ENCODE measurements around the gene PHACTR1.
"Not testable (repeated sequence)": the region's sequence is repeated elsewhere in the genome, so short reads cannot be mapped to it uniquely, and the experiment has no call there.

Gene PHACTR1

DNA sequence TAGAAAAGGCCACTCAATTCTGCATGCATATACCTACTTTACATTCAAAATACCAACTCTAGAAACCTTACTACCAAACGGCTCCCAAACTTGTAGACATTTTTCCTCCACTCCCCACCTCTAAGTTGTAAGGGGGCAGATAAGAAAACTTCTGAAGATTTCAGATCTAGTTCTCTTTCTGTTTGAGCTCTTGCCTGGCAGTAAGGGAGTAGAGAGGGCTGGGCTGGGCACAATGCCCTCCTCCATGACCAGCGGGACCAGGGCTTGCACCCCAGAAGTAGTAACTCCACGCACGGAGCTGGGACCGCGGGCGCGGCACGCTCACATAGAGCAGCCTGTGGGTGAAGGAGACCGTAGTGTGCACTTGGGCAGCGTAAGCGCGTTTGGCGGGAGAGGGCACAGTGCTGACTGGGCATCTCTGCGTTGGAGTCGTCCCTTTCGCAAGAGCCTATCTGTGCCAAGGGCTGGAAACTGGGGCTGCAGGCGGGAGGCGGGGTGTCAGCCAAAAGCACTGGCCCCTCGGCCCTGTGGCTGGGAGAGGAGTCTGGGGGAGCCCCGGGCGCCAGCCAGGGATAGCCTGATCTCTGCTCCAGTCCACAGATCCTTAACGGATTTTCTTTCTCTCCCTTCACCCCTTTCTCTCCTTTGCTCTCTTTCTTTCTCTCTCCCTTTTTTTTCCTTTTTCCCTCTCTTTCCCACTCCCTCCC lies 32.4 kb downstream of the PHACTR1 start:
- no peak for DNase-seq (ENCODE audit: insufficient read length, low spot score)
- no peak for FAIRE-seq

DNA sequence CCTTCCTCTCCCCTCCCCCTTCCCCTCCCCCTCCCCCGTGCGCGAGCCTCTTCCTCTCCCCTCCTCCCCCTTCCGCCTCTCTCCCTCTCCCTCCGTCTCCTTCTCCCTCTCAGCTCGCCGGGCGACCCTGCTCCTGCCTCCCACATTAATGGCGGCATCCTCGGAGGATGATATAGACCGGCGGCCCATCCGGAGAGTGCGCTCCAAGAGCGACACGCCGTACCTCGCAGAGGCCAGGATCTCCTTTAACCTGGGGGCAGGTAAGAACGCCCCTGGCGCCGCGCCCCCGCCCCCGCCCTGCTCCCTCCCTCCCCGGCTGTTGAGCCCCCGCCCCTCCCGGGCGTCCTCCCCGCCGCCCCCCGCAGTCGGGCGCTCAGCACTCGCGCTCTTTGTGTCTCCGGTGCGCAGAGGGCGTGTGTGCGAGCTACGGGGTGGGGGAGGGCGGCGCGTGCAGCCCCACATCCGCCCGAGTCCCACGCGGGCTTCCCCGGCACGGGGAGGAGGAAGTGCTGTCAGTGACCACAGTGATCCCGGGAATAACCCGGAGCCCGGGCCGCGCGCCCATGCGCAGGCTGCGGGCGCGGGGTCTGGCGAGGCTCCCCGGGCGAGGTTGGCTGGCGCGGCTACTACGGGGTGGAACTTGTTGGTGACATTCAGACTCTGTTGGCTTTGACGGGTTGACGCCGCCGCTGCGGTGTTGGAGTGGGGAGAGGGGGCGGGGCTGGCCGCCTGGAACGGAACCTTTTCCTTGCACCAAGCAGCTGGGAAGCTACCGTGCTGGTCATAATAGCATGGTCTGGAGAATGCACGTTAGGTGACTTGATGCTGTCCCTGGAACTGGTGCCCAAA lies 33.2 kb downstream of the PHACTR1 start:
- FAIRE-seq (no peak), DNase-seq (ENCODE audit: insufficient read length, low spot score) (no peak)

DNA sequence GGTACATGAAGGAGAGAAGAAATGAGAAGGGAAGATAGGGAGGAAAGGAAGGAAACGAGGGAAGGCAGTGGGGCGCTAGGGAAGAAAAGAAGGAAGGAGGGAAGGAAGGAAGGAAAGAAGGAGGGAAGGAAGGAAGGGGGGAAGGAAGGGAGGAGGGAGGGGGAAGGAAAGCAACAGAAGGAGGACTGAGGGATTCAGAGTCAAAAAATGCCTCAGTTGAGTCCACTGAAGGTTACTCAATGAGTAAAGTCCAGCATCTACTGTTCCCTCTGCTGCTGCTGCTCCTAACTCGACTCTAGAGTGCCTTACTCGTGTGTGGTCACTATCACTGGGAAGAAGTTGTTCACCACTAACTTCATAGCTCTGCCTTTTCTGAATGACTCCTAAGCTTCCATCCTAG lies 33.8 kb downstream of the PHACTR1 start:
- FAIRE-seq (no peak), DNase-seq (ENCODE audit: insufficient read length, low spot score) (no peak)

GRCh38 chr6:12751694-12752325 lies 35.2 kb downstream of the PHACTR1 start:
- peak; percentile 51 for DNase-seq (ENCODE audit: insufficient read length, low spot score)
- FAIRE-seq, result no peak

DNA sequence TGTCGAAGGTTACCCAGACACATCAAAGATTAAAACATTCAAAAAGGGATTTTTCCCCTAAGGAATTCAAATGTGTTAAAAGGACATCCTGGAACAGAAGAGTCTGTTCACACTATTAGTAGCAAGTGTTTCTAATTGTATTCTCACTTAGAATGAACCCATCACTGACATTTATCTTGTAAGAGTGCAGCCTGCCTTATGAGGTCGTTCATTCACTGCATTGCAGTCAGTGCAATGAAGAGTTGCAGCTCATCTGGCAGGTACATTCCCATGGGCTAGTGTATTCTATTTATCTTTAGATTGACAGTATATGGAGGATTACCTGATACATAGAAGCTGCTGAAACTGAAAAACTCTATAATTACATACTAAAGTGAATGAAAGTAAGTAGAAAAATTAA lies 36.5 kb downstream of the PHACTR1 start:
- DNase-seq (ENCODE audit: insufficient read length, low spot score), result no peak
- no peak for FAIRE-seq

- FAIRE-seq, result no peak
Measured at GRCh38 chr6:12760226-12760625, 43.7 kb downstream of the PHACTR1 start.

GRCh38 chr6:12760911-12761310 lies 44.3 kb downstream of the PHACTR1 start:
- FAIRE-seq (no peak), DNase-seq (ENCODE audit: insufficient read length, low spot score) (no peak)

More at GRCh38 chr6:12760226-12760625, 43.7 kb downstream of the PHACTR1 start:
- no peak for DNase-seq (ENCODE audit: insufficient read length, low spot score)

DNA sequence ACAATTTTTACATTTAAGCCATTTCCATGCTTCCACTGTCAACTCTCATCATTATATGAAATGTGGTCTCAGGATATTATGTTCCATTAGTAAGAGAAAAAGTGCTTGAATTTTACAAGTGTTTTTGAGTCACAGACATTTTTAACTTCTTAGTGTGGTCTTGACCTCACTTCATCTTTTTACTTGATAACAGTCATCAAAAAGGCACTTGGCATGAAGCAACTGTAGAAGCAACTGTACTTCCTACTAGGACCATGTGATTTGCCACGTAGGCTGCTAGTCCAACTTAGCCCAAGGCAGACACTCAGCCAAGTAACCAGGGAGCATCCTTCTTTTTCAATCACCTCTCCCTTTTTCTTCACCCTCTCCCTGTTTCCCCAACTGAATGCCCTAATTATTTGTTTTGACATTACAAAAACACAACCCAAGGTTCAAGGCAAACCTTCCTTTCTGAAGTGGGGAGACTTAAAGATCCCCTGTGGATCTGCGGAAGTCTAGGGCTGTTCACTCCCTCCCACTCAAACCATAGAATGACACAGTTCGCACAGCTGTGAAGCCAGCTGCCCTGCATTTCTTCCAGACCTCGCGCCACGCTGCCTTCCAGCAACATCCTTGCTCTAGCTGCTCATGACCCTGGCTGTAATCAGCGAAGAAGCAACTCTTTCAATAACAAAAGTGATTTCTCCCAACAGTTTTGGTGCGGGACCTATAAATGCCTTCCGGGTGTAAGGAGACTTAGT lies 45.0 kb downstream of the PHACTR1 start:
- FAIRE-seq (no peak), DNase-seq (ENCODE audit: insufficient read length, low spot score) (no peak)

DNA sequence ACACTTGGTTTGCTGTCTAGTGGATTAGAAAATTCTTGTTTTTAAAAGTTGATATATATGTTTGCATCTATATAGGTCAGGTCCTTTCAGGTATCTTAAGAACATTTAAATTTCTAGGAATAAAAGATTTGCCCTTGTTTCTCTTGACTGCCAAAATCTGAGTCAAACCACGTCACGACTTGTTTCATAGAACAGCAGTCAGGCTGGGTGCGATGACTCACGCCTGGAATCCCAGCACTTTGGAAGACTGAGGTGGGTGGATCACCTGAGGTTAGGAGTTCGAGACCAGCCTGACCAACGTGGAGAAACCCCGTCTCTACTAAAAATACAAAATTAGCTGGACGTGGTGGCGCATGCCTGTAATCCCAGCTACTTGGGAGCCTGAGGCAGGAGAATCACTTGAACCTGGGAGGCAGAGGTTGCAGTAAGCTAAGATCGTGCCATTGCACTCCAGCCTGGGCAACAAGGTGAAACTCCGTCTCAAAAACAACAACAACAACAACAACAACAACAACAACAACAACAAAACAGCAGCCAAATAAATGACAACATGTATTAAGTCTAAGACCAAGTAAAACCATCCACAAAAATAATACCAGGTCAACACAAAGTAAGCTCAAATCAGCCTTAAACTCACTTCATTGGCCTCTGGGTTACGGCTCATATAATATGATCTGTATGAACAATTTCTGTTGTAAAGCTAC lies 46.3 kb downstream of the PHACTR1 start:
- not testable (repeated sequence) for FAIRE-seq; DNase-seq (ENCODE audit: insufficient read length, low spot score)

DNA sequence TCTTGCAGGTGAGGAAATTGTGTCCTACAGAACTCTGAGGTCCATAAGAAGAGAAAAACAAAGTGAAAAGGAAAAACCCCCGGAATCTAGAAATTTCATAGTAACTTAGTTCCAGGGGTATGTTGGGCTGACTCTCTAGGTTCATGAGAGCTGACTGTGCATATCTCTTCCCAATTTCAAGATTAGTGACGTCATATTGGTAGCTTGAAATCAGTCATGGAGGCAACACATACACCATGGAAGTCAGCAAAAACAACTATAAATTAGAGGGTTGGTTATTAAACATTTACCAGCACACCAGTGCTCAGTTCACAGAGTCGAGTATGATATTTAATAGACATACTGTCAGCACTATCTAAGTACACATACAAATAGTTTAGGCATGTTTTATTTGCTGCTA lies 49.8 kb downstream of the PHACTR1 start:
- DNase-seq (ENCODE audit: insufficient read length, low spot score) (no peak), FAIRE-seq (no peak)

DNA sequence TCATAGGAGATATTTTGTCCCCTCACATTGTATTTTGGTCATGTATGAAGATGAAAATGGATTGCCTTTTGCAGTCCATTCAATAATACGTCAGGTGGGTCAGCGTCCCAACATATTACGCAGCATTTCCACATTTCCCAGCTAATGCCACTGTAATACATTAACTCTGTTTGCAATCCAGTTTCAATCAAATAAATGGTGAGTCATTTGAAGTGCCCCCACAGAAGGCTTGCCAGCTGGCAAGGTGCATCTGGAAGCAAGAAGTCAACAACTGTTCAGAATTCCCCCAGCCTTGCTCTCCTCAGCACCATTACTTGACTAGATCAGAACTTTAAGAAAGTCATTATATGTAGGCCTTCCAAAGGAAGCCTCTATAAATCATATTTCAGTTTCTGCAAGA lies 50.4 kb downstream of the PHACTR1 start:
- no peak for FAIRE-seq
- DNase-seq (ENCODE audit: insufficient read length, low spot score), result no peak

DNA sequence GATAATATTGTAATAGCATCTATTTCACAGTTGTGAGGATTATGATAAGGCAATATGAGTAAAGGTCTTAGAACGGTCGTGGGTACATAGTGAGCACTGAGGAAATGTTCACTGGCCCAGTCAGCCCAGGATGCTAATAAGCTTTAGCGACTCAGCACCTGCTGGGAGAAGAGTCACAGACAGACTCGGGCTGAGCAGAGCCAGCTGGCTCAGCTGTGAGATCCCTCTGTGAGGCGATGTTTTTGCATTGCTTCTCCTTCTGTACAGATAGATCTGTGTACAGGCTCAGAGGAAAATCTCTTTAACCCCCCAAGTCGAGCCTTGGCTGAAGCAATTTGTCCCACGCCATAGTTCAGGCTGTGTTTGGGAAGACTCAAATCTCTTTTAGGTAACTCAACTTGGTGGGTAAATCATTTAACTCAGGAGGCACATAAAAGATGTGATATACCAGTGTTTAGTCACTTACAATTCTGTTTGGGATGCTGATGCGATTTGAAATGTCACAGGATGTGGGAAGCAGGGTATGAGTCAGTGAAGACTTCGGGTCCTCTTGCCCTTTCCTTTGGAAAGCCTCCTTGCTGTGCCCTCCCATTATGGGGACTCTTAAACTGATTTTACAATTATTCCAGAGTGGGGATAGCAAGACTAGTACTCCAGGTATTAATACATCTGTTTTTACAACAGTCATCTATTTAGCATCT lies 53.1 kb downstream of the PHACTR1 start:
- FAIRE-seq (no peak), DNase-seq (ENCODE audit: insufficient read length, low spot score) (no peak)

GRCh38 chr6:12772416-12772815 lies 55.8 kb downstream of the PHACTR1 start:
- DNase-seq (ENCODE audit: insufficient read length, low spot score), result no peak
- FAIRE-seq, result no peak

GRCh38 chr6:12776291-12776690 lies 59.7 kb downstream of the PHACTR1 start:
- DNase-seq (ENCODE audit: insufficient read length, low spot score), result no peak
- no peak for FAIRE-seq

DNA sequence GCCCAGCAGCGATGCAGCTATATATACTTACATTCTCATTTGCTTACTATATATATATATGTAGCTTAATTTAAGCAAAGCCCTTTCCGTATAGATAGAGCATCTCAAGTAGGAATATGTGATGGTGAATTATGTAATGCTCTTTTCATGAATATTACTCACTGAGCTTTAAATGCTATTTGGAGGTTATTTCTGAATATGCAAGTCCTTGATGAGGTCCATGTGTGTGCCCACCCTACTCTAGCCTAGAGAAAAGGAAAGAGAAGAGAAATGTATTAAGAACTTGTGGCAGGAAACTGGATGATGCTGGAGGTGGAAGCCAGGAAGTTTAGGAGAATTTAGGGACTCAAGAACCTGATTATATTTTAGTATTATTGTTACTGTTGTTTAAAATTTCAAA lies 63.2 kb downstream of the PHACTR1 start:
- FAIRE-seq, result no peak
- no peak for DNase-seq (ENCODE audit: insufficient read length, low spot score)

GRCh38 chr6:12782136-12782535 lies 65.6 kb downstream of the PHACTR1 start:
- no peak for FAIRE-seq

GRCh38 chr6:12785301-12785700 lies 68.7 kb downstream of the PHACTR1 start:
- DNase-seq (ENCODE audit: insufficient read length, low spot score), result no peak

More at GRCh38 chr6:12782136-12782535, 65.6 kb downstream of the PHACTR1 start:
- no peak for DNase-seq (ENCODE audit: insufficient read length, low spot score)

GRCh38 chr6:12785921-12786320 lies 69.4 kb downstream of the PHACTR1 start:
- DNase-seq (ENCODE audit: insufficient read length, low spot score) (no peak), FAIRE-seq (no peak)

More at GRCh38 chr6:12785301-12785700, 68.7 kb downstream of the PHACTR1 start:
- FAIRE-seq, result no peak

GRCh38 chr6:12791371-12791770 lies 74.8 kb downstream of the PHACTR1 start:
- no peak for FAIRE-seq
- no peak for DNase-seq (ENCODE audit: insufficient read length, low spot score)

GRCh38 chr6:12798326-12798725 lies 81.8 kb downstream of the PHACTR1 start:
- FAIRE-seq (no peak), DNase-seq (ENCODE audit: insufficient read length, low spot score) (no peak)
